ENCODE measurements around the gene AP2M1. TPM values are rescaled to one million over a fixed set of nuclear protein-coding genes. Genes with fewer than 3 reads are reported as not detected.
A peak's percentile ranks its signal among the peaks of the same experiment; 100 is the strongest.

Gene AP2M1
- total and polyA plus RNA-seq, 2 donors (not counting 3 experiments of a cell fraction or from before 2014, with no cell fraction given), result 431 to 602 TPM

DNA sequence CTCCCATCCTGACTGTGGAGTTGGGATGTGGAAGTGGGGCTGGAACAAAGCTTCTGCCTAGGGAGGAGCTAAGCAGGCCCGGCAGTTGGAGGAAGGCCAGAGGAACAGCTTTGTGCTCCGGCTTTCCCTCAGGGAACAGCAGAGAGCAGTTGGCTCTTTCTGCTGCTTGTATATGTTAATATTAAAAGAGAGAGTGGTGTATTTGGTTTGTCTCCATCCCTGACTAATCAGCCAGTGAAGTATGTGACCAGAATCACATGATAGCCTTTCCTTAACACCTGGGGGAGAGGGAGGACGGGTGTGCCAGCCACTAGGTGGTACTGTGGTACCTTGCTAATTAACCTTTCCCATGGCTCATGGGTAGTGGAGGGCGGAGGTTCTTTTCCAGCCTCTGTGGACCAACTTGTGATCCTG, 29.5 kb upstream of the AP2M1 start:
- Histone ChIP-seq H3K9ac (replicated peaks; ENCODE audit: extremely low read depth, insufficient read depth, low read length) (no peak overlapping the region), H3K27ac (ENCODE audit: insufficient read depth, low read depth, low read length) (no peak overlapping the region), H3K27me3 (ENCODE audit: control insufficient read depth in 2 of 2, insufficient read depth in 2 of 2, low read length in 2 of 2) (no peaks in the 10 kb centered on the region), H3K9me1 (replicated peaks; ENCODE audit: control insufficient read depth, extremely low read depth, insufficient read depth, low read length) (no peaks in the 10 kb centered on the region), H3K4me2 (ENCODE audit: insufficient read depth, low read length) (no peak overlapping the region), H2AFZ (ENCODE audit: low read depth, low read length) (no peak overlapping the region), H3K9me3 (replicated peaks; ENCODE audit: control insufficient read depth, insufficient read depth, low read length) (no peaks in the 10 kb centered on the region), H3K4me3 (replicated peaks in 1 of 3; ENCODE audit: insufficient read depth in 1 of 3, low read depth in 1 of 3, low read length in 3 of 3) (no peak overlapping the region), H3K36me3 (ENCODE audit: control insufficient read depth in 2 of 2, extremely low read depth in 1 of 2, insufficient read depth in 2 of 2, low read length in 2 of 2) (peaks cover 34% of the 10 kb centered on the region in 2 experiments), H3K79me2 (ENCODE audit: control insufficient read depth, insufficient read depth, low read length) (no peaks in the 10 kb centered on the region), H3K4me1 (ENCODE audit: control insufficient read depth, extremely low read depth, insufficient read depth, low read length) (no peaks in the 10 kb centered on the region), H4K20me1 (replicated peaks; ENCODE audit: control insufficient read depth, extremely low read depth, insufficient read depth, low read length) (no peaks in the 10 kb centered on the region)
- TF ChIP-seq, protein P1, sequence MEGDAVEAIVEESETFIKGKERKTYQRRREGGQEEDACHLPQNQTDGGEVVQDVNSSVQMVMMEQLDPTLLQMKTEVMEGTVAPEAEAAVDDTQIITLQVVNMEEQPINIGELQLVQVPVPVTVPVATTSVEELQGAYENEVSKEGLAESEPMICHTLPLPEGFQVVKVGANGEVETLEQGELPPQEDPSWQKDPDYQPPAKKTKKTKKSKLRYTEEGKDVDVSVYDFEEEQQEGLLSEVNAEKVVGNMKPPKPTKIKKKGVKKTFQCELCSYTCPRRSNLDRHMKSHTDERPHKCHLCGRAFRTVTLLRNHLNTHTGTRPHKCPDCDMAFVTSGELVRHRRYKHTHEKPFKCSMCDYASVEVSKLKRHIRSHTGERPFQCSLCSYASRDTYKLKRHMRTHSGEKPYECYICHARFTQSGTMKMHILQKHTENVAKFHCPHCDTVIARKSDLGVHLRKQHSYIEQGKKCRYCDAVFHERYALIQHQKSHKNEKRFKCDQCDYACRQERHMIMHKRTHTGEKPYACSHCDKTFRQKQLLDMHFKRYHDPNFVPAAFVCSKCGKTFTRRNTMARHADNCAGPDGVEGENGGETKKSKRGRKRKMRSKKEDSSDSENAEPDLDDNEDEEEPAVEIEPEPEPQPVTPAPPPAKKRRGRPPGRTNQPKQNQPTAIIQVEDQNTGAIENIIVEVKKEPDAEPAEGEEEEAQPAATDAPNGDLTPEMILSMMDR (IDR thresholded peaks at IDR 0.05; ENCODE audit: extremely low read depth in 1 of 2, insufficient read depth in 1 of 2, low read depth in 1 of 2, low read length in 2 of 2), result peak; percentile 31 to 36
- TF ChIP-seq EZH2 (IDR thresholded peaks at IDR 0.05; ENCODE audit: borderline replicate concordance, low read depth, low read length, severe bottlenecking), result no peak
- DNase-seq (ENCODE audit: low read depth, low spot score), result peak; percentile 39
- CTCF ChIA-PET, result interaction anchor here (1.1 to 3.5 kb wide), 11 partner anchors 10 to 250 kb away, joined by 3 to 18 read pairs (median 7); partner anchors contain the start of genes ABCF3, DVL3, EEF1AKMT4 and EIF2B5
- dilution Hi-C loops (cut with MboI; ENCODE audit: extremely low pct_ligation_motif_present, low sequenced_read_pairs), result no loop called here
- POLR2A ChIA-PET, result interaction anchor here (0.6 kb wide), 1 partner anchor 134 kb away, joined by 5 read pairs; no protein-coding TSS in a partner anchor
- intact Hi-C loops (cut with micrococcal nuclease), result loop anchor here (2.0 kb wide), 1 partner anchor 144 kb away; no protein-coding TSS in a partner anchor
- peak; percentile 33 for FAIRE-seq
- BruUV-seq (replicated peaks), result no TSS peak

DNA sequence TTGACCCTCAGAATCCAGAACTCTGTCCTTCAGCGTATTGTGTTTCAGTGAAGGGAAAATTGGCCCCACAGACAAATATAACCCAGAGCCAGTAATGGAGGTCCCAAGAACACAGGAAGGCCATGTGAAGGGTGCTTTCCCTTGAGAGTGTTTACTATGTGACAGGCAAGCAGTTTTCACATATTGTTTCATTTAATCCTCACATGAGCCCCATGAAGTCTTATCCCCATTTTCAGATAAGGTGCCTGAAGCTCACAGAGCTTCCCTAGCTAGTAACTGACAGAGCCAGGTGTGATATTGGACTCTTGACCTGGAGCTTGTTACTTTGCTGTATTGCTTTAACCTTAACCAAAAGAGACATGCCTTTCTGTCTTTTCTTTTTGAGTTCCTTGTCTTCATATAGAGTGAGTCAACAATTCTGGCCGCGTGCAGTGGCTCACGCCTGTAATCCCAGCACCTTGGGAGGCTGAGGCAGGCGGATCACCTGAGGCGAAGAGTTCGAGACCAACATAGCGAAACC, 28.8 kb upstream of the AP2M1 start:
- no peaks in the 10 kb centered on the region for H3K9me1 ChIP-seq (replicated peaks; ENCODE audit: control insufficient read depth, extremely low read depth, insufficient read depth, low read length)
- ChIA-PET POLR2A (no interaction called here), CTCF (interaction anchor here (1.1 to 3.5 kb wide), 8 partner anchors 11 to 250 kb away, joined by 3 to 18 read pairs (median 8); partner anchors contain the start of genes DVL3, EEF1AKMT4 and EIF2B5)
- H3K4me2 ChIP-seq (ENCODE audit: insufficient read depth, low read length), result no peak overlapping the region
- no peaks in the 10 kb centered on the region for H3K4me1 ChIP-seq (ENCODE audit: control insufficient read depth, extremely low read depth, insufficient read depth, low read length)
- H3K79me2 ChIP-seq (ENCODE audit: control insufficient read depth, insufficient read depth, low read length), result no peaks in the 10 kb centered on the region
- H2AFZ ChIP-seq (ENCODE audit: low read depth, low read length), result no peak overlapping the region
- BruUV-seq (replicated peaks), result no TSS peak
- no peaks in the 10 kb centered on the region for H3K9me3 ChIP-seq (replicated peaks; ENCODE audit: control insufficient read depth, insufficient read depth, low read length)
- no peaks in the 10 kb centered on the region for H3K27me3 ChIP-seq (ENCODE audit: control insufficient read depth in 2 of 2, insufficient read depth in 2 of 2, low read length in 2 of 2)
- no peak overlapping the region for H3K4me3 ChIP-seq (replicated peaks in 1 of 3; ENCODE audit: insufficient read depth in 1 of 3, low read depth in 1 of 3, low read length in 3 of 3)
- H3K9ac ChIP-seq (replicated peaks; ENCODE audit: extremely low read depth, insufficient read depth, low read length), result no peak overlapping the region
- FAIRE-seq, result no peak
- peaks cover 28 to 29% of the 10 kb centered on the region in 2 experiments for H3K36me3 ChIP-seq (ENCODE audit: control insufficient read depth in 2 of 2, extremely low read depth in 1 of 2, insufficient read depth in 2 of 2, low read length in 2 of 2)
- no peak overlapping the region for H3K27ac ChIP-seq (ENCODE audit: insufficient read depth, low read depth, low read length)
- dilution Hi-C loops (cut with MboI; ENCODE audit: extremely low pct_ligation_motif_present, low sequenced_read_pairs) (no loop called here), intact Hi-C loops (cut with micrococcal nuclease) (loop anchor here (2.0 kb wide), 1 partner anchor 143 kb away; no protein-coding TSS in a partner anchor)
- no peak for TF ChIP-seq POLR2A (IDR thresholded peaks at IDR 0.05; ENCODE audit: low read depth, low read length)
- no peak for TF ChIP-seq MYC (IDR thresholded peaks at IDR 0.05; ENCODE audit: low read depth, low read length)
- no peak for TF ChIP-seq GATA2 (IDR thresholded peaks at IDR 0.05; ENCODE audit: insufficient read depth, insufficient read length, low read depth, low read length)
- no peak for TF ChIP-seq EZH2 (IDR thresholded peaks at IDR 0.05; ENCODE audit: borderline replicate concordance, low read depth, low read length, severe bottlenecking)
- no peaks in the 10 kb centered on the region for H4K20me1 ChIP-seq (replicated peaks; ENCODE audit: control insufficient read depth, extremely low read depth, insufficient read depth, low read length)
- DNase-seq (ENCODE audit: low read depth, low spot score), result no peak

Data from endothelial cell of umbilical vein (primary cell).